ENCODE data around the gene KPNB1. TPM values are rescaled to one million over a fixed set of nuclear protein-coding genes. Genes with fewer than 3 reads are reported as not detected.

Gene KPNB1
- total RNA-seq, 1 donor from 2014 or later: 230 TPM

GRCh38 chr17:47636273-47637030 is 13.3 kb upstream of the KPNB1 start:
- DNase-seq (ENCODE audit: low read depth): no peak

DNA sequence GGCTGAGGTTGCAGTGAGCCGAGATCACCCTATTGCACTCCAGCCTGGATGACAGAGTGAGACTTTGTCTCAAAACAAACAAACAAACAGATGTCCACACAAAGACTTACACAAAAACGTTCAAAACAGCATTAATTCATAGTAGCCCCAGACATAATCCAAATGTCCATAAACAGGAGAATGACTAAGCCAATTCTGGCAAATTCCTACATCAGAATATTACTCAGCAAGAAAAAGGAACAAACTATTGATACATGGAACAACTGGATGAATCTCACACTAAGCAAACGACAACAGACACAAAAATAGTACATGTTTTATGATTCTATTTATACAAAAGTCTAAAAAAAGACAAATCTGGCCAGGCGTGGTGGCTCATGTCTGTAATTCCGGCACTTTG is 10.8 kb upstream of the KPNB1 start:
- DNase-seq (ENCODE audit: low read depth): no peak

DNA sequence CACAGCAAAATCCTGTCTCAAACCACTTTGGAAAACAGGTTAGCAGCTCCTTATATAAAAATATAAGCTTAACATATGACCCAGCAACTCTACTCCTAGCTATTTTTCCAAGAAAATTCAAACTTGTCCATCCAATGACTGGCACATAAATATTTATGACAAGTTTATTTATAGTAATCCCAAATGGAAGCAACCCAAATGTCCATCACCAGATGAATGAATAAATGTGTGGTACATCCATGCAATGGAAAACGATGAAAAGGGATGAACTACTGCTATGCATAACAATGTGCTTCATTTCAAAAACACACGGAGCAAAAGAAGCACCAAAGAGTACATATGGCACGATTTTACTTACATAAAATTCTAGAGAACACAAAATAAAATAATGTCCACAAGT is 9.6 kb upstream of the KPNB1 start:
- no peak for DNase-seq (ENCODE audit: low read depth)

DNA sequence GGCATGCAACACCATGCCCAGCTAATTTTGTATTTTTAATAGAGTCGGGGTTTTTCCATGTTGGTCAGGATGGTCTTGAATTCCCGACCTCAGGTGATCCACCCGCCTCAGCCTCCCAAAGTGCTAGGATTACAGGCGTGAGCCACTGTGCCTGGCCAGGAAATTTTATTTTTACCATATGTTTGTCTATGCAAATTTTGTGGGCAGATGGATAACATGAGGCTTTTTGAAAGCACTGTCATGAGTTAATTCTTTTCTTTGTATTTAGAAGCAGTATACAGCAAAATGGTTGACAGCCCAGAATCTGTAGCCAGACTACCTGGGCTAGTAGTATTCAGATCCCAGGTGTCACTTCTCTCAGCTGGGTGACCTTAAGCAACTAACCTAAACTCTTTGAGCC is 8.5 kb upstream of the KPNB1 start:
- DNase-seq (ENCODE audit: low read depth): no peak

GRCh38 chr17:47643116-47643515 is 6.6 kb upstream of the KPNB1 start:
- DNase-seq (ENCODE audit: low read depth): no peak

- no peak for DNase-seq (ENCODE audit: low read depth)
These were observed 5.4 kb upstream of the KPNB1 start for GRCh38 chr17:47644324-47644723.

- DNase-seq (ENCODE audit: low read depth): no peak
These were observed 329 bp downstream of the KPNB1 start for GRCh38 chr17:47649972-47650524.

DNA sequence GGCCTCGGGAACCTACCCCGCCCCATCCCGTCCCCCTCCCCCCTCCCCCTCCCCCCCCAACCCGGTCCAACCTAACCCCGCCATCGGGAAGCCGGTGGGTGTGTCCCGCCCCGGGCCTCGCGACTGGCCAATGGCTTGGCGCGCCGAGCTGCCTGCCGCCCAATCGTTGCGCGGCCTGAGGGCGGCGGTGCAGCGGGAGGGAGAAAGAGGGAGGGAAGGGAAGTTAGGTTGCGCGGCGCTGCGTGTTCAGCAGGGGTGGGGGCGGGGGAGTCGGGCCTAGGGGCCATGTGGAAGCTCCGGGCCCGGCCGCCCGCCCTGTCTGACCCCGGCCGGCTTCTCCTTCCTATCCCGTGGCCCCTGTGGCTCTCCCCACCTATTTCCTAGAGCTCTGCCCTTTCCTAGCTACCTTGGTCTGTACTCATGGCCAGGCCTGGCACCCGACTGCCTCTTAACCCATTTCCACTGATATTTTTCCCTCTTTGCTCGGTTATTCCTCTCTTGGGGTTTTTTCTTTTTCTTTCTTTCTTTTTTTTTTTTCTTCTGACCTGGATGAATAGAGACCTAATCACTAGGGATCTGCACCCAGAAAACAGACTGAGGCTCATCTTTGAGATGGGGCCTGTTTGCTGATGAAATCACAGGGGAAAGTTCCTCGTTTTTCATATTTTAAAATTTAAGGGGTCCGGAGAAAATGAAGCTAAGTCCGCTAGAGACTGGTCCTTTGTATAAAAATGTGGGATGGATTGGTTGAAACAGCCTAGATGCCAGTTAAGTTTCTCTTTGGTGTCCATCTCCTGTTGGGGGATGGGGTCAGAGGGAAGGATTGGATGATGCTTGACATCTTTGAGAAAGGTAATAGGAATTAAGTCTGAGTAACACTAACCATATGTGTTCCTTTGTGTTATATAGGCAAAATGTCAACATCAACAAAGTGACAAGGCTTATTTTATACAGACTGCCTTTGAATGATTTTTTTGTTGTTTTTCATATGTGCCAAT is 1.1 kb downstream of the KPNB1 start:
- DNase-seq (ENCODE audit: low read depth): peak; percentile 98

- DNase-seq (ENCODE audit: low read depth): no peak
These were observed 2.0 kb downstream of the KPNB1 start for GRCh38 chr17:47651704-47652103.

GRCh38 chr17:47652570-47652969 is 2.9 kb downstream of the KPNB1 start:
- peak; percentile 44 for DNase-seq (ENCODE audit: low read depth)

DNA sequence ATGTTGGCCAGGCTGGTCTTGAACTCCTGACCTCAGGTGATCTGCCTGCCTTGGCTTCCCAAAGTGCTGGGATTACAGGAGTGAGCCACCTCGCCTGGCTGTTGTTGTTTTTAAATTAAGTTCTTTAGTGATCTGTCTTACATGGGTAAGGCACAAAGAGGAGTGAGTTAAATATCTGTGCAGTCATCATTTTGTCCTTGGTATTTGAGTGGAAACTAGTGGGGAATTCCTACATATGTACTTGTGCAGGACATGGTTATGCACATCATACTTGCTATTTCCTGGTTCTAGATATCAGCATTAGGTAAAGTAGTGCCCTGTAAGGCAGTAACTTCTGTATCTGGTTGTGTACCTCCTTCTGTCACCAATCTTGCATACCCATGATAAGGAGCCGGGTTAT is 3.7 kb downstream of the KPNB1 start:
- no peak for DNase-seq (ENCODE audit: low read depth)

- DNase-seq (ENCODE audit: low read depth): no peak
These were observed 5.3 kb downstream of the KPNB1 start for GRCh38 chr17:47654991-47655390.

DNA sequence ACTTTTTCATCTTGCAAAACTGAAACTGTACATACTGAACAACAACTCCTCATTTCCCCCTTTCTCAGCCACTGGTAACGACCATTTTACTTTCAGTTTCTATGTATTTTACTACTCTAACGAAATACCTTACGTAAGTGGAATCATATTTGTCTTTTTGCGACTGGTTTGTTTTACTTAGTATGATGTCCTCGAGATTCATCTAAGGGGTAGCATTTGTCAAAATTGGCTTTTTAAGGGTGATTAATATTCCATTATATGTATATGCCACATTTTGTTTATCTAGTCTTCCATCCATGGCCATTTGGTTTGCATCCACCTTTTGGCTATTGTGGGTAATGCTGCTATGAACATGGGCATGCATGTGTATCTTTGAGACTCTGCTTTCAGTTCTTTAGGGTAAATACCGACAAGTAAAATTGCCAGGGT is 10.4 kb downstream of the KPNB1 start:
- no peak for DNase-seq (ENCODE audit: low read depth)

GRCh38 chr17:47663912-47664623 is 14.3 kb downstream of the KPNB1 start:
- DNase-seq (ENCODE audit: low read depth): peak; percentile 60

DNA sequence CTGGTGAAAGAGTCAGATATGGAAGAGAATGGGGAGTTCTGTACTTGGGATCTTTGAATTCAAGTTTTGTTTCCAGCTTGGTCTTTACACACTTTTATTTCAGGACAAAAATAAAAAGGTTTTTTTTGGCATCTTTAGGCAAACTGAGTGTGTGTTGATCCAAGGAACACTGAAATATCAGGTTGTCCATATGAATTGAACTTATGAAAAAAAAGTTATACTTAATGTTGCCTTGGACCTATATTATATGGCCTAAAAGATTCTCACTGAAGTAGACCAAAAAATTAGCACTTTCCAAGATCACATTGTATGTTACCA is 14.9 kb downstream of the KPNB1 start:
- no peak for DNase-seq (ENCODE audit: low read depth)

GRCh38 chr17:47665655-47666054 is 15.9 kb downstream of the KPNB1 start:
- DNase-seq (ENCODE audit: low read depth): no peak

GRCh38 chr17:47669081-47669480 is 19.4 kb downstream of the KPNB1 start:
- no peak for DNase-seq (ENCODE audit: low read depth)

DNA sequence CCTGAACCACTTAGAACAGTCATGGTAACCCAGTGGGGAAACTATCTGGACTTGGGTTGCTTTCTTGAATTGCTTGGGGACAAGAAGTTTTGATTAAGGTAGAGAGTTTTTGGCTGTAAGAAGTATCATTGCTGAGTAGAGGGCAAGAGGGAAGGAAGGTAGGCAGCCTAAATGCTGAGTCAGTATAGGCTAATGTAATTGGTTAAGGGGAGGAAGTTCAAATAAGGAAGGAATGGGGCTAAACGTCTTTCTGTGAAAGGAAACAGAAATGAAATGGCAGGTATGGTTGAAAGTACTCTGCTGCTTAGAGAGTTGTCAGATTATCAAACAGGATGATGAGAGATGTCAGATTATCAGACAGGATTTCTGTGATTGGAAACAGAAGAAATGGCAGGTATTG is 20.3 kb downstream of the KPNB1 start:
- no peak for DNase-seq (ENCODE audit: low read depth)

GRCh38 chr17:47674499-47674898 is 24.8 kb downstream of the KPNB1 start:
- DNase-seq (ENCODE audit: low read depth): no peak

DNA sequence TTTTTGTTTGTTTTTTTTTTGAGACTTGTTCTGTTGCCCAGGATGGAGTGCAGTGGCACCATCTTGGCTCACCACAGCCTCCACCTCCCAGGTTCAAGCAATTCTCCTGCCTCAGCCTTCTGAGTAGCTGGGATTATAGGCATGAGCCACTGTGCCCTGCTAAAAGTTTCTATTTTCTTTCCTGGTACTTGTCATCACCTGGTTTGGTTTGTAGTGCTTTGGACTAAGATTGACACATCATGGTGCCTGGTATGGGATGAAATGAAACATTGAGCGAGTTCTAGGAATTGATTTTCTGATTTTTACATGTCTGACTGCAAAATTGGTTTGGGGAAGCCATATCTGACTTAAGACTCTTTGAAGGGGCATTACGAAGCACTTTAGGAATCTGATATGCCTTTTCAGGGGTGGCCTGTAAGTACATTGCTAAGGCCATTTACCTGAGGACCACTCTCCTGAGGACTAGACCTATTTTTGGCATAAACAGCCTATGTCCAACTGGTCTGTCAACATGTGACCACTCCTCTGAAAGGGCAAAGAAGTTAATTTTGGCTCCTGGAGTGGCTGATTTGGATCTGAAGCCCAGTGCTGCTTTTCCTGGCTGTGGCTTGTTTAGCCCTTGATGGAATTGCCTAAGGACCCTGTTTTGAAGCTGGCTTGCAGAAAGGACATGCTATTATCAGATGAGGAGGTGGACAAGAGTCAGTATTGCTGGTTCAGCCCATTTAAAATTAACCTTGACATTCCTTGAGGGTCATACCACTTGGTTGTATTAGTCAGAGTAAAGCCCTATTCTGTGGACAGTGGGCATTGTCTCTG is 25.9 kb downstream of the KPNB1 start:
- DNase-seq (ENCODE audit: low read depth): peak; percentile 26

- DNase-seq (ENCODE audit: low read depth): no peak
These were observed 26.4 kb downstream of the KPNB1 start for GRCh38 chr17:47676199-47676472.
